HEK293 (cell line): ENCODE measurements around the gene FAM118A.

Experiments
- KLF10 ChIP-seq: fragments of 450-650 bp; IDR thresholded peaks from 2 replicates; pipeline ENCODE4 v1.5.1; 2018; ENCODE audit warnings: missing biosample characterization, mild to moderate bottlenecking, missing genetic modification characterization
- KLF16 ChIP-seq: fragments of 450-650 bp; formaldehyde crosslinking; IDR thresholded peaks from 2 replicates; pipeline ENCODE4 v1.5.1; 2017; ENCODE audit warnings: missing biosample characterization, missing genetic modification characterization
- KLF7 ChIP-seq: fragments of 450-650 bp; formaldehyde crosslinking; IDR thresholded peaks from 2 replicates; pipeline ENCODE4 v1.5.1; 2016; ENCODE audit warnings: missing biosample characterization, missing genetic modification characterization, borderline replicate concordance
- YY2 ChIP-seq: fragments of 450-650 bp; formaldehyde crosslinking; IDR thresholded peaks from 2 replicates; pipeline ENCODE4 v1.5.1; 2016; ENCODE audit warnings: missing biosample characterization, missing genetic modification characterization
- ZBTB7A ChIP-seq: fragments of 450-650 bp; formaldehyde crosslinking; IDR thresholded peaks from 2 replicates; pipeline ENCODE4 v1.5.1; 2016; ENCODE audit warnings: low read depth, missing biosample characterization, missing genetic modification characterization
- ZNF138 ChIP-seq: fragments of 450-650 bp; formaldehyde crosslinking; IDR thresholded peaks from 2 replicates; pipeline ENCODE4 v1.5.1; 2016; ENCODE audit warnings: missing biosample characterization, missing genetic modification characterization, borderline replicate concordance
- ZNF2 ChIP-seq: fragments of 450-650 bp; formaldehyde crosslinking; IDR thresholded peaks from 2 replicates; pipeline ENCODE4 v1.5.1; 2016; ENCODE audit warnings: missing biosample characterization, missing genetic modification characterization
- ZNF221 ChIP-seq: fragments of 450-650 bp; formaldehyde crosslinking; IDR thresholded peaks from 2 replicates; pipeline ENCODE4 v1.5.1; 2017; ENCODE audit warnings: missing biosample characterization, missing genetic modification characterization, borderline replicate concordance
- ZNF292 ChIP-seq: fragments of 450-650 bp; formaldehyde crosslinking; IDR thresholded peaks from 2 replicates; pipeline ENCODE4 v1.5.1; 2016; ENCODE audit warnings: low read depth, missing biosample characterization, missing genetic modification characterization, borderline replicate concordance
- ZNF324 ChIP-seq: fragments of 450-650 bp; formaldehyde crosslinking; IDR thresholded peaks from 2 replicates; pipeline ENCODE4 v1.5.1; 2016; ENCODE audit warnings: missing biosample characterization, missing genetic modification characterization
- ZNF350 ChIP-seq: fragments of 450-650 bp; formaldehyde crosslinking; IDR thresholded peaks from 2 replicates; pipeline ENCODE4 v1.5.0; 2017; ENCODE audit warnings: missing biosample characterization, mild to moderate bottlenecking, missing genetic modification characterization
- ZNF623 ChIP-seq: fragments of 450-650 bp; formaldehyde crosslinking; IDR thresholded peaks from 2 replicates; pipeline ENCODE4 v1.5.1; 2016; ENCODE audit warnings: missing biosample characterization, missing genetic modification characterization
- ZNF660 ChIP-seq: fragments of 450-650 bp; IDR thresholded peaks from 2 replicates; pipeline ENCODE4 v1.5.1; 2018; ENCODE audit warnings: missing biosample characterization, mild to moderate bottlenecking, missing genetic modification characterization
- ZNF768 ChIP-seq: fragments of 450-650 bp; formaldehyde crosslinking; IDR thresholded peaks from 2 replicates; pipeline ENCODE4 v1.5.1; 2018; ENCODE audit warnings: missing biosample characterization, mild to moderate bottlenecking, missing genetic modification characterization
- ZNF776 ChIP-seq: fragments of 450-650 bp; formaldehyde crosslinking; IDR thresholded peaks from 2 replicates; pipeline ENCODE4 v1.5.0; 2017; ENCODE audit warnings: missing biosample characterization, missing genetic modification characterization, borderline replicate concordance
- ZNF830 ChIP-seq: fragments of 450-650 bp; IDR thresholded peaks from 2 replicates; pipeline ENCODE4 v1.5.0; 2018; ENCODE audit warnings: missing biosample characterization, missing genetic modification characterization, low read depth, mild to moderate bottlenecking, moderate library complexity
- ZNF843 ChIP-seq: fragments of 450-650 bp; formaldehyde crosslinking; IDR thresholded peaks from 2 replicates; pipeline ENCODE4 v1.5.1; 2016; ENCODE audit warnings: missing biosample characterization, missing genetic modification characterization
- TF ChIP-seq, protein P1 (sequence below): fragments of 450-650 bp; formaldehyde crosslinking; IDR thresholded peaks from 2 replicates; pipeline ENCODE4 v1.5.1; 2016; ENCODE audit warnings: missing biosample characterization, missing genetic modification characterization, borderline replicate concordance
- TF ChIP-seq, protein P2 (sequence below): fragments of 450-650 bp; formaldehyde crosslinking; IDR thresholded peaks from 2 replicates; pipeline ENCODE4 v1.5.1; 2016; ENCODE audit warnings: missing biosample characterization, missing genetic modification characterization
- TF ChIP-seq, protein P3 (sequence below): fragments of 450-650 bp; IDR thresholded peaks from 2 replicates; pipeline ENCODE4 v1.5.1; 2018; ENCODE audit warnings: missing biosample characterization, mild to moderate bottlenecking, missing genetic modification characterization
- TF ChIP-seq, protein P4 (sequence below): fragments of 450-650 bp; formaldehyde crosslinking; IDR thresholded peaks from 2 replicates; pipeline ENCODE4 v1.5.1; 2016; ENCODE audit warnings: missing biosample characterization, missing genetic modification characterization
- TF ChIP-seq, protein P5 (sequence below): fragments of 450-650 bp; formaldehyde crosslinking; IDR thresholded peaks from 2 replicates; pipeline ENCODE4 v1.5.1; 2016; ENCODE audit warnings: missing biosample characterization, missing genetic modification characterization
- TF ChIP-seq, protein P6 (sequence below): fragments of 450-650 bp; formaldehyde crosslinking; IDR thresholded peaks from 2 replicates; pipeline ENCODE4 v1.5.1; 2016; ENCODE audit warnings: missing biosample characterization, missing genetic modification characterization

Gene FAM118A

DNA sequence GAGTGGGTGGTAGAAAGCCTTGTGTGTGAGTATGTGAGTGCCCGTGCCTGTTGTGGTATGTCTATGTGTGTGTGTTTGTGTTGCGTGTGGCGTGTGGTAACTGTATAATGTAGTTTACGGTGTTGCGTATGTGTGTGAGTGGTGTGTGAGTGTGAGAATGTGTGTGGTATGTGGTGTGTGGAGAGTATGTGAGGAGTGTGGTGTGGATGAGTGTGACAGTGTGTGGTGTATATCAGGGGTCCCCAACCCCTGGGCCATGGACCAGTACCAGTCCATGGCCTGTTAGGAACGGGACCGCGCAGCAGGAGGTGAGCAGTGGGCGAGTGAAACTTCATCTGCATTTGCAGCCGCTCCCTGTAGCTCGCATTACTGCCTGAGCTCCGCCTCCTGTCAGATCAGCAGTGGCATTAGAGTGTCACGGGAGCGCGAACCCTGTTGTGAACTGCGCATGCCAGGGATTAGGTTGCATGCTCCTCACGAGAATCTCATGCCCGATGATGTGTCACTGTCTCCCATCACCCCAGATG is 19.3 kb upstream of the FAM118A start (continued):
- TF ChIP-seq, protein P1, sequence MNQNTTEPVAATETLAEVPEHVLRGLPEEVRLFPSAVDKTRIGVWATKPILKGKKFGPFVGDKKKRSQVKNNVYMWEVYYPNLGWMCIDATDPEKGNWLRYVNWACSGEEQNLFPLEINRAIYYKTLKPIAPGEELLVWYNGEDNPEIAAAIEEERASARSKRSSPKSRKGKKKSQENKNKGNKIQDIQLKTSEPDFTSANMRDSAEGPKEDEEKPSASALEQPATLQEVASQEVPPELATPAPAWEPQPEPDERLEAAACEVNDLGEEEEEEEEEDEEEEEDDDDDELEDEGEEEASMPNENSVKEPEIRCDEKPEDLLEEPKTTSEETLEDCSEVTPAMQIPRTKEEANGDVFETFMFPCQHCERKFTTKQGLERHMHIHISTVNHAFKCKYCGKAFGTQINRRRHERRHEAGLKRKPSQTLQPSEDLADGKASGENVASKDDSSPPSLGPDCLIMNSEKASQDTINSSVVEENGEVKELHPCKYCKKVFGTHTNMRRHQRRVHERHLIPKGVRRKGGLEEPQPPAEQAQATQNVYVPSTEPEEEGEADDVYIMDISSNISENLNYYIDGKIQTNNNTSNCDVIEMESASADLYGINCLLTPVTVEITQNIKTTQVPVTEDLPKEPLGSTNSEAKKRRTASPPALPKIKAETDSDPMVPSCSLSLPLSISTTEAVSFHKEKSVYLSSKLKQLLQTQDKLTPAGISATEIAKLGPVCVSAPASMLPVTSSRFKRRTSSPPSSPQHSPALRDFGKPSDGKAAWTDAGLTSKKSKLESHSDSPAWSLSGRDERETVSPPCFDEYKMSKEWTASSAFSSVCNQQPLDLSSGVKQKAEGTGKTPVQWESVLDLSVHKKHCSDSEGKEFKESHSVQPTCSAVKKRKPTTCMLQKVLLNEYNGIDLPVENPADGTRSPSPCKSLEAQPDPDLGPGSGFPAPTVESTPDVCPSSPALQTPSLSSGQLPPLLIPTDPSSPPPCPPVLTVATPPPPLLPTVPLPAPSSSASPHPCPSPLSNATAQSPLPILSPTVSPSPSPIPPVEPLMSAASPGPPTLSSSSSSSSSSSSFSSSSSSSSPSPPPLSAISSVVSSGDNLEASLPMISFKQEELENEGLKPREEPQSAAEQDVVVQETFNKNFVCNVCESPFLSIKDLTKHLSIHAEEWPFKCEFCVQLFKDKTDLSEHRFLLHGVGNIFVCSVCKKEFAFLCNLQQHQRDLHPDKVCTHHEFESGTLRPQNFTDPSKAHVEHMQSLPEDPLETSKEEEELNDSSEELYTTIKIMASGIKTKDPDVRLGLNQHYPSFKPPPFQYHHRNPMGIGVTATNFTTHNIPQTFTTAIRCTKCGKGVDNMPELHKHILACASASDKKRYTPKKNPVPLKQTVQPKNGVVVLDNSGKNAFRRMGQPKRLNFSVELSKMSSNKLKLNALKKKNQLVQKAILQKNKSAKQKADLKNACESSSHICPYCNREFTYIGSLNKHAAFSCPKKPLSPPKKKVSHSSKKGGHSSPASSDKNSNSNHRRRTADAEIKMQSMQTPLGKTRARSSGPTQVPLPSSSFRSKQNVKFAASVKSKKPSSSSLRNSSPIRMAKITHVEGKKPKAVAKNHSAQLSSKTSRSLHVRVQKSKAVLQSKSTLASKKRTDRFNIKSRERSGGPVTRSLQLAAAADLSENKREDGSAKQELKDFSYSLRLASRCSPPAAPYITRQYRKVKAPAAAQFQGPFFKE (tag by site-specific recombination): no peak
- TF ChIP-seq KLF10 (tag by site-specific recombination) (no peak), ZNF660 (tag by site-specific recombination) (no peak), KLF16 (tag by site-specific recombination) (no peak), ZNF292 (tag by site-specific recombination) (no peak), ZNF768 (no peak), ZNF2 (peak; percentile 74), ZNF138 (no peak), ZNF843 (no peak), ZNF623 (tag by site-specific recombination) (no peak), ZNF830 (tag by site-specific recombination) (no peak), ZNF776 (tag by site-specific recombination) (no peak), YY2 (tag by site-specific recombination) (peak; percentile 44), KLF7 (tag by site-specific recombination) (no peak), ZNF350 (tag by site-specific recombination) (no peak), ZNF221 (tag by site-specific recombination) (no peak), ZBTB7A (tag by site-specific recombination) (no peak), ZNF324 (tag by site-specific recombination) (no peak; the same call in 1 of the 2 replicates)
- TF ChIP-seq, protein P2, sequence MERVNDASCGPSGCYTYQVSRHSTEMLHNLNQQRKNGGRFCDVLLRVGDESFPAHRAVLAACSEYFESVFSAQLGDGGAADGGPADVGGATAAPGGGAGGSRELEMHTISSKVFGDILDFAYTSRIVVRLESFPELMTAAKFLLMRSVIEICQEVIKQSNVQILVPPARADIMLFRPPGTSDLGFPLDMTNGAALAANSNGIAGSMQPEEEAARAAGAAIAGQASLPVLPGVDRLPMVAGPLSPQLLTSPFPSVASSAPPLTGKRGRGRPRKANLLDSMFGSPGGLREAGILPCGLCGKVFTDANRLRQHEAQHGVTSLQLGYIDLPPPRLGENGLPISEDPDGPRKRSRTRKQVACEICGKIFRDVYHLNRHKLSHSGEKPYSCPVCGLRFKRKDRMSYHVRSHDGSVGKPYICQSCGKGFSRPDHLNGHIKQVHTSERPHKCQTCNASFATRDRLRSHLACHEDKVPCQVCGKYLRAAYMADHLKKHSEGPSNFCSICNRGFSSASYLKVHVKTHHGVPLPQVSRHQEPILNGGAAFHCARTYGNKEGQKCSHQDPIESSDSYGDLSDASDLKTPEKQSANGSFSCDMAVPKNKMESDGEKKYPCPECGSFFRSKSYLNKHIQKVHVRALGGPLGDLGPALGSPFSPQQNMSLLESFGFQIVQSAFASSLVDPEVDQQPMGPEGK (tag by site-specific recombination): peak; percentile 71
- TF ChIP-seq, protein P3, sequence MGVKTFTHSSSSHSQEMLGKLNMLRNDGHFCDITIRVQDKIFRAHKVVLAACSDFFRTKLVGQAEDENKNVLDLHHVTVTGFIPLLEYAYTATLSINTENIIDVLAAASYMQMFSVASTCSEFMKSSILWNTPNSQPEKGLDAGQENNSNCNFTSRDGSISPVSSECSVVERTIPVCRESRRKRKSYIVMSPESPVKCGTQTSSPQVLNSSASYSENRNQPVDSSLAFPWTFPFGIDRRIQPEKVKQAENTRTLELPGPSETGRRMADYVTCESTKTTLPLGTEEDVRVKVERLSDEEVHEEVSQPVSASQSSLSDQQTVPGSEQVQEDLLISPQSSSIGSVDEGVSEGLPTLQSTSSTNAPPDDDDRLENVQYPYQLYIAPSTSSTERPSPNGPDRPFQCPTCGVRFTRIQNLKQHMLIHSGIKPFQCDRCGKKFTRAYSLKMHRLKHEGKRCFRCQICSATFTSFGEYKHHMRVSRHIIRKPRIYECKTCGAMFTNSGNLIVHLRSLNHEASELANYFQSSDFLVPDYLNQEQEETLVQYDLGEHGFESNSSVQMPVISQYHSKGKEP (tag by site-specific recombination): no peak
- TF ChIP-seq, protein P4, sequence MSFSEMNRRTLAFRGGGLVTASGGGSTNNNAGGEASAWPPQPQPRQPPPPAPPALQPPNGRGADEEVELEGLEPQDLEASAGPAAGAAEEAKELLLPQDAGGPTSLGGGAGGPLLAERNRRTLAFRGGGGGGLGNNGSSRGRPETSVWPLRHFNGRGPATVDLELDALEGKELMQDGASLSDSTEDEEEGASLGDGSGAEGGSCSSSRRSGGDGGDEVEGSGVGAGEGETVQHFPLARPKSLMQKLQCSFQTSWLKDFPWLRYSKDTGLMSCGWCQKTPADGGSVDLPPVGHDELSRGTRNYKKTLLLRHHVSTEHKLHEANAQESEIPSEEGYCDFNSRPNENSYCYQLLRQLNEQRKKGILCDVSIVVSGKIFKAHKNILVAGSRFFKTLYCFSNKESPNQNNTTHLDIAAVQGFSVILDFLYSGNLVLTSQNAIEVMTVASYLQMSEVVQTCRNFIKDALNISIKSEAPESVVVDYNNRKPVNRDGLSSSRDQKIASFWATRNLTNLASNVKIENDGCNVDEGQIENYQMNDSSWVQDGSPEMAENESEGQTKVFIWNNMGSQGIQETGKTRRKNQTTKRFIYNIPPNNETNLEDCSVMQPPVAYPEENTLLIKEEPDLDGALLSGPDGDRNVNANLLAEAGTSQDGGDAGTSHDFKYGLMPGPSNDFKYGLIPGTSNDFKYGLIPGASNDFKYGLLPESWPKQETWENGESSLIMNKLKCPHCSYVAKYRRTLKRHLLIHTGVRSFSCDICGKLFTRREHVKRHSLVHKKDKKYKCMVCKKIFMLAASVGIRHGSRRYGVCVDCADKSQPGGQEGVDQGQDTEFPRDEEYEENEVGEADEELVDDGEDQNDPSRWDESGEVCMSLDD: peak; percentile 65; the same call in 1 of the 2 replicates
- TF ChIP-seq, protein P5, sequence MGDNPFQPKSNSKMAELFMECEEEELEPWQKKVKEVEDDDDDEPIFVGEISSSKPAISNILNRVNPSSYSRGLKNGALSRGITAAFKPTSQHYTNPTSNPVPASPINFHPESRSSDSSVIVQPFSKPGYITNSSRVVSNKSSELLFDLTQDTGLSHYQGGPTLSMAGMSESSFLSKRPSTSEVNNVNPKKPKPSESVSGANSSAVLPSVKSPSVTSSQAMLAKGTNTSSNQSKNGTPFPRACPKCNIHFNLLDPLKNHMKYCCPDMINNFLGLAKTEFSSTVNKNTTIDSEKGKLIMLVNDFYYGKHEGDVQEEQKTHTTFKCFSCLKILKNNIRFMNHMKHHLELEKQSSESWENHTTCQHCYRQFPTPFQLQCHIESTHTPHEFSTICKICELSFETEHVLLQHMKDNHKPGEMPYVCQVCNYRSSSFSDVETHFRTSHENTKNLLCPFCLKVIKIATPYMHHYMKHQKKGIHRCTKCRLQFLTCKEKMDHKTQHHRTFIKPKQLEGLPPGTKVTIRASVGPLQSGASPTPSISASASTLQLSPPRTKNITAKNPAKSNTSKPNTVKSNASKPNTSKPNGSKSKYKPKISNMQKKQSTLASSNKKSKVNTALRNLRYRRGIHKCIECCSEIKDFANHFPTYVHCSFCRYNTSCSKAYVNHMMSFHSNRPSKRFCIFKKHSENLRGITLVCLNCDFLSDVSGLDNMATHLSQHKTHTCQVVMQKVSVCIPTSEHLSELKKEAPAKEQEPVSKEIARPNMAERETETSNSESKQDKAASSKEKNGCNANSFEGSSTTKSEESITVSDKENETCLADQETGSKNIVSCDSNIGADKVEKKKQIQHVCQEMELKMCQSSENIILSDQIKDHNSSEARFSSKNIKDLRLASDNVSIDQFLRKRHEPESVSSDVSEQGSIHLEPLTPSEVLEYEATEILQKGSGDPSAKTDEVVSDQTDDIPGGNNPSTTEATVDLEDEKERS (tag by site-specific recombination): 0 out of 2 replicates have a peak, but pooled peaks have one; percentile 37
- TF ChIP-seq, protein P6, sequence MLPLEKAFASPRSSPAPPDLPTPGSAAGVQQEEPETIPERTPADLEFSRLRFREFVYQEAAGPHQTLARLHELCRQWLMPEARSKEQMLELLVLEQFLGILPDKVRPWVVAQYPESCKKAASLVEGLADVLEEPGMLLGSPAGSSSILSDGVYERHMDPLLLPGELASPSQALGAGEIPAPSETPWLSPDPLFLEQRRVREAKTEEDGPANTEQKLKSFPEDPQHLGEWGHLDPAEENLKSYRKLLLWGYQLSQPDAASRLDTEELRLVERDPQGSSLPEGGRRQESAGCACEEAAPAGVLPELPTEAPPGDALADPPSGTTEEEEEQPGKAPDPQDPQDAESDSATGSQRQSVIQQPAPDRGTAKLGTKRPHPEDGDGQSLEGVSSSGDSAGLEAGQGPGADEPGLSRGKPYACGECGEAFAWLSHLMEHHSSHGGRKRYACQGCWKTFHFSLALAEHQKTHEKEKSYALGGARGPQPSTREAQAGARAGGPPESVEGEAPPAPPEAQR (tag by site-specific recombination): no peak
